HG03025 (cell line): ENCODE data around the gene MANF.

Experiments used
- ATAC-seq: cut with Tn5 transposase; IDR thresholded peaks from one replicate; pipeline ENCODE4 v1.9.1; 2021; ENCODE audit warnings: mild to moderate bottlenecking, moderate library complexity; ENCODE audit not compliant: unreplicated experiment, low FRiP score

MANF gene

GRCh38 chr3:51388286-51389029 is 3.4 kb downstream of the MANF start:
- no peak for ATAC-seq

DNA sequence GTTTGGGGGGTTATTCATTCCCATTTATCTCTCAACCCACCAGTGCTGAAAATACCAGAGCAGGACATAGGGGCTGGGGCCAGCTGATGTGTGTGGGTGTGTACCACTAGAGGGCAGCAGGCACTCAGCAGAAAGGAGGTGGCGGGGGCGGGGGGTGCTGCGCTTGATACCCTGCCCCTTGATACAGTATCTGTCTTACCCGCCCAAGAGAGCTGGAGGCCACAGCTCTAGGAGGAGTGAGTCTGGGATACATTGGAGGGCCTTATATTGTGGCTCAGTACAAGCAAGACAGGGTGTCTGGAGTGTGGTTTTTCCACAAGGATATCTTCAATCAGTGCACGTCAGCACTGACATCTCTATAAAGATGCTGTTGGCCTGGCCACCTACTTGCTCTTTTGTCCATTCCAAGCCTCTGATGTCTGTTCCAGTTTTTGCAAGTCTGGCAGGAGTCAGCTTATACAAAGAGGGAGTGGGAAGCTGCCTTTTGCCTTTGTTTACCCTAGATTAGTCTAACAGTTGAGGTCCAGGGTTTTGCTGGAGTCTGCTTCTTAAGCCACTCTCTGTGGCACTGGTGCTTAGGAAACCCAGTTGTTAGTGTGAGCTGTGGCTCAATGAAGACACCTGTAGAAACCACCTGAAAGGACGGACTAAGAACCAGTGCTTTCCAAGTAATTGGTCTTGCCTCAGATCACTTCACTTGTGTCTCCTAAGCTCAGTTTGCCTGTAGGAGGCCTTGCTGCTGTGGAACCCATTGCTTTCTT is 4.5 kb downstream of the MANF start:
- ATAC-seq: no peak

DNA sequence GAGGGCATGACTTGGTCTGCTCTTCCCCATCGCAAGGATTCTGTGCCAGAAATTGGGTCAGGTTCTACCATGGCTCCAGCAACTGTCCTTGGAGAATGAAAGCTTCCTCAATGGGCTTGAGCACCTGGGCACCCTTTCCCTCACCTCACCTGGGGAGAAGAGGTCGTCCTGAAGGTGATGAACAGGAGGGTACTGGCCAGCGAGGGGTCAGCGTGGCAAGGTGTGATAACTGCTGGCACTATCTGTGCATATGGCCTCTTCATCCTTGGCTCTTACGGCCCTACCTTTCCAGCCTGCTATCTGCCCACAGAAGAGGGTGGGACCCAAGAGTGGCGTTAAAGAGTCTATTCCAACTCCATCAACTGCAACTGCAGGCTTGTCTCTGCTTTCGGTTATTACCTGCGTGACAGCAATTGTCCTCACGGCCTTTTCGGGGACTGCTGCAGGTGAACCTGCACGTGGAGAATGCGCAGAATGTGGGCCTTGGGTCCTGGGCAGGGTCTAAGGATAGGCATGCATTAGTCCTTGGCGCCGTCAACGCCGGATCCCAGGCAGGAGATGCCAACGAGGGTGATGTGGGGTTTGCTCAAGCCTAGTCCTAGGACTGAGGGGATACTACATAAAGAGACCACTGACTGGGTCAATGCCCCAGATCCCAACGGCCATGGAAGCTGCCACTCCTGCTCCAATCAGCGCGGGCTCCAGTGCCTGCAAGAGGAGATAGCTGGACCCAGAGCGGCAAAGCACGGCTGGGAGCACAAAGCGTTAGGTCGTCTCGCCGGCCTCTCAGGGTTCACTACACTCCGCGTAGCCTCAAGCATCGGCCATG is 5.4 kb downstream of the MANF start:
- no peak for ATAC-seq

- peak; percentile 89 for ATAC-seq
Observed at GRCh38 chr3:51391075-51391565, 6.0 kb downstream of the MANF start, which contains the start of gene RBM15B. Gene RBM15B (plus strand): TSS chr3:51391285. CDS start chr3:51391400, 115 bp downstream.

GRCh38 chr3:51391566-51392354 is 6.7 kb downstream of the MANF start:
- peak; percentile 18 for ATAC-seq

GRCh38 chr3:51392355-51393133 is 7.5 kb downstream of the MANF start:
- ATAC-seq: no peak

GRCh38 chr3:51393134-51393495 is 8.0 kb downstream of the MANF start:
- no peak for ATAC-seq

- no peak for ATAC-seq
Observed at GRCh38 chr3:51393564-51393963, 8.5 kb downstream of the MANF start.

DNA sequence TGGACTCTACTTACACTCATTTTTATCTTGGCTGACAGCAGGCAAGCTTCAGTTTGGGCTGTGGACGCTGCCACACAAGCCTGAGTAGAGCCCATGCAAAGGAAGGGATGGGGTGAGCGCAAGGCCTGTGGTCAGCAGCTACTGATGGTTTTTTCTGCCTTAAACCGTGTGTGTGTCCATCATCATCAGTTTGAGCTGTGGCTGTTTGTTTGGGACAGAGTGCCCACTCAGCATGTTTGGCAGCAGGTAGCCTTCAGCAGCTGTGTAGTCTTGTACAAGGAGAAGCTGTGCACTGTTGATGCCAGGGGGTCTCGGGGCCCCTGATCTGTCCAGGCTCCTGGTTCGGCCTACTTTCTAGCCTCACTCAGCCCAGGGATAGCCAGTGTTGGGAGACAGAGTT is 9.4 kb downstream of the MANF start:
- no peak for ATAC-seq

DNA sequence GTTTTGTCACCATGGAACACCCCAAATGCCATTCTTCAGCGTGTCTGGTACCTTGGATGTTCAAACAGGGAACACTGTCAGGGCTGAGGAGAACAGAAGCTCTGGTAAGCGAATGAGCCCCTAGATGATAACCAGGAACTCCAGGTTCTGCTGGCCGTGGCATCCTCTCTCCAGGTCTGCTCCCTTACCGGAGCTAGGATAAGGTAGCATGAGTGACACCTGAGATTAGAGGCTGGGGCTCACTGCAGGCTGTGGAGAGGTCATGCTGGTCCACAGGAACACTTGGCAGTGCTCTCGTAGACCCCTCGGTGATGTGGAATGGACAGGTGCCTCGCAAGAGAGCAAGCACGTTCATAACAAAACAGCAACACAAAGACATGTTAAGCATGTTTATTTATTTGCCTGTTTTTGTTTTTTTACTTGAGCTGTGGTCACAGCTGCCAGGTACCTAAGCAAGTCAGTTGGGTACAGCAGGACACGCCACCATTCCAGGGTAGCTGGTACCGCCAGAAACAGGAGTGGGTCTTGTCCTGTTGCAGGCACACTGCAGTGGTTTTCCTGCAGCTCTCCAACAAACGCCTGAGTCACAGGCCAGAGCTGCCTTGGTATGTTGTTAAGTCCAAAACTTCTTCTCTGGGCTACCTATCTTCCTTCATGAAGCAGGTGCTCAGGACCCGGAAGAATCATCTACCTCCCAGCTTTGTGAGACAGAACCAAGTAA is 10.6 kb downstream of the MANF start:
- no peak for ATAC-seq

GRCh38 chr3:51396401-51396800 is 11.3 kb downstream of the MANF start:
- ATAC-seq: no peak

DNA sequence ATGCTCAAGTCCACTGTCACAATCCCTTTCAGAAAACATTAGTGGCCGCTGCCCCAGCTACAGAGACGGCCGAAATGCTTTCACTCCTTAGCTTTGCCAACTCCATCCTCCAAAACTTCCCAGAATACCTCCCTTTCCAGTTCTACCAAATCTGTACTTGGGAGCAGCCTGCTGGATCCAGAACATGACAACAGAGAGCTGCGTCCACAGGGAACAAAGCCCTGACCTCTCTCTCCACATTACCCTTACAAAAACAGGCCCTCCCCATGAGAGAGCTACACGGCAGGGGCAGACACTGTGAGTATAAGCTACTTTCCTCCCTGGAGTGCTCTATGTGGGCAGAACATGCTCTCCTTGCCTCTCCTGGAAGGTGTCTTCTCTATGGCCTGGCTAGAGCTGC is 12.3 kb downstream of the MANF start:
- ATAC-seq: no peak

DNA sequence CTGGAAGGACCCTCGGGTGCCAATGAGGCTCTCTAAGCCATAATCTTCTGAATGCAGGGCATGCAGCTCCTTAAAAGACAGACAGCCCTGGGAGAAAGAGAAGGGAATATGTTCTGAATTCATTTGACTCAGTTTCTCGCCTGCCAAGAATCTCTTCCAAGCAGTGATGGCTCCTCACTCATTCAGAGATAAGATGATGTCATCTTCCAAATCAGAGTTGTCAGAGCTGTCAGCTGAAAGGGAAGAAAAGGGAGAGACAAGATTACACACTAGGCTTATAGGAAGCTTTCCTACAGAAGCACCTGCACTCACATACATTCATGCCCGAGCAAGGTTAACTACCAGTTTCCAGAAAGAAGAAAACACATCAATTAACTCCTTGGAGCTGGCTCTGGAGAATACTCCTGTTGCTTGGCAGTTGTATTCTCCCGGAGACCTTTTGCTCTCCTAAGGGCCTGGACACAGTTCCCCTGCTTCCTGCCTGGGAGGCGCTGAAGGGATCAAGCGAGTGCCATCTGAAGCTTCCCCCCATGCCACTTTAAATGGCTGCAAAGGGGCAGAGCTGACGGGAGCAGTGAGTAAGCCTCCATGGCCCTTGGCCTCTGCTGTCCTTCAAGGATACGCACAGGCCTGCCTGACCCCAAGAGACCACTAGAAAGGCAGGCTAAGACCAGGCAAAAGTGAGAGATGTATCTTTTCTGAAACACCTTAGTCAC is 13.7 kb downstream of the MANF start:
- ATAC-seq: no peak

DNA sequence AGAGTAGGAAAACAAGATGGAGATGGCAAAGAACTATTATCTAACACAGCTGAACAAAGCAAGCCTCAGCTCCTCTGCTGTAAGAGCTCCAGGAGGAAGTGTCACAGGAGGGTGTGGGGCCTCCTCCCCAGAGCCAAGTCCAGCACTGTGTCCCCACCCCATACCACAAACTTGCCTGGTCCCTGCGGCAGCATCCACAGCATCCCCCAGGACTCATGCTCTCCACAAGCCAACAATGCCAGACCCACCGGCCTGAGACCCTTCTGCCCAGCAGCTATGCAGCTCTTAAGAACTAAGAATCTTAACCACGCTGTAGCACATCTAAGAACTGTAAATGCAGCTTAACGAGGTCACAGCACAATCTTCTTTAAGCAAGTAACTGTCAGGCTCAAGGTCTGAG is 15.1 kb downstream of the MANF start:
- no peak for ATAC-seq

GRCh38 chr3:51401735-51402134 is 16.6 kb downstream of the MANF start:
- ATAC-seq: no peak

DNA sequence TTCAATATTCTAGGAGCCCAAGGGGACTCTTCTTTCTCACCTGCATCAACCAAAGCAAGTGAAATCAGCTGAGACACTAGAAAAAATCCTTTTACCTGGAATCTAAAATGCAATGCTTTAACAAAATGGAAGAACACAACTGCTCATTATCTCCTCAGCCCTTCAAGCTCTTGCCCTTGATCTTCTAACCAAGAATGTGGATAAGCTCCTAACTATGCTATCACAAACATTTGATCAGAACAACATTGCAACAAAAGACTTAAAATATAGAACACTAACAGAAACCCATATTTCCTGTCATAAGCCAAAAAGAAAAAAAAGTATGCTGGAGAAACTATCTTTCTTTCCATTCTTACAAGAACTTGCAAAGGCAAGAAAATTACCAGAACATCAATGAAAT is 18.6 kb downstream of the MANF start:
- ATAC-seq: no peak

- no peak for ATAC-seq
Observed at GRCh38 chr3:51408021-51408420, 22.9 kb downstream of the MANF start.

- no peak for ATAC-seq
Observed at GRCh38 chr3:51408813-51409212, 23.7 kb downstream of the MANF start.
